GM23248 (cell line): Measurements from ENCODE around the gene RBKS.

ENCODE experiments used
- EZH2 ChIP-seq: fragments of 200-600 bp; sonication (generic); IDR thresholded peaks from 2 replicates; pipeline ENCODE4 v1.6.1; 2018; ENCODE audit warnings: antibody characterized with exemption, mild to moderate bottlenecking; ENCODE audit not compliant: insufficient read depth, poor library complexity, severe bottlenecking
- EZH2phosphoT487 ChIP-seq: fragments of 200-600 bp; sonication (generic); IDR thresholded peaks from 2 replicates; pipeline ENCODE4 v1.6.1; 2018; ENCODE audit warnings: antibody characterized with exemption, moderate library complexity, mild to moderate bottlenecking, low read depth; ENCODE audit not compliant: insufficient read depth

- no peak for TF ChIP-seq EZH2phosphoT487
- no peak for TF ChIP-seq EZH2
Observed at GRCh38 chr2:27909901-27910300, 19.7 kb upstream of the RBKS start.
